GM18951 (cell line): Measurements from ENCODE around the gene OR5T2.
"Not testable (repeated sequence)": the region's sequence is repeated elsewhere in the genome, so short reads cannot be mapped to it uniquely, and the experiment has no call there.

Source experiments
- POLR2A ChIP-seq: IDR thresholded peaks from 4 replicates; pipeline ENCODE4 v1.6.1; 2011; ENCODE audit warnings: mild to moderate bottlenecking; ENCODE audit not compliant: insufficient read length, insufficient read depth; ENCODE audit errors: extremely low read depth
- in situ Hi-C: fragments of 300-500 bp; cut with MboI; formaldehyde crosslinking; loops from one replicate; pipeline ENCODE4 v1.12.0; 2022; ENCODE audit warnings: low sequenced_read_pairs, mixed read lengths, inconsistent platforms; ENCODE audit not compliant: unreplicated experiment

OR5T2 gene

GRCh38 chr11:56234155-56234554 lies at the start of gene OR5T2:
Gene OR5T2, minus strand, starts transcription at chr11:56234255. Its CDS starts 1,193 bp downstream, at chr11:56233062.
- no peak for TF ChIP-seq POLR2A
- in situ Hi-C loops: no loop called here

GRCh38 chr11:56273854-56274253 lies 39.8 kb upstream of the OR5T2 start, which contains the start of gene OR5T1:
Gene OR5T1, plus strand, starts transcription at chr11:56274154. Its CDS starts 1,485 bp downstream, at chr11:56275639.
- in situ Hi-C loops: no loop called here
- TF ChIP-seq POLR2A: no peak

- in situ Hi-C loops: no loop called here
- no peak for TF ChIP-seq POLR2A
These were observed 37.0 kb upstream of the OR5T2 start for GRCh38 chr11:56271092-56271491.

- in situ Hi-C loops: no loop called here
- no peak for TF ChIP-seq POLR2A
These were observed 17.9 kb upstream of the OR5T2 start, which contains the start of gene OR5T3 for GRCh38 chr11:56251954-56252353. Gene OR5T3, plus strand, starts transcription at chr11:56252254. Its CDS starts 0 bp downstream, at chr11:56252254.

GRCh38 chr11:56219735-56220134 lies 14.3 kb downstream of the OR5T2 start:
- in situ Hi-C loops: not testable (repeated sequence)

- TF ChIP-seq POLR2A: no peak
- in situ Hi-C loops: no loop called here
These were observed 19.5 kb downstream of the OR5T2 start for GRCh38 chr11:56214537-56214936.

- TF ChIP-seq POLR2A: no peak
These were observed 26.3 kb downstream of the OR5T2 start for GRCh38 chr11:56207790-56208189.

GRCh38 chr11:56197367-56197766 lies 36.7 kb downstream of the OR5T2 start:
- TF ChIP-seq POLR2A: no peak
- in situ Hi-C loops: no loop called here

More at GRCh38 chr11:56207790-56208189, 26.3 kb downstream of the OR5T2 start:
- in situ Hi-C loops: no loop called here

GRCh38 chr11:56196705-56197104 lies 37.4 kb downstream of the OR5T2 start:
- in situ Hi-C loops: no loop called here
- no peak for TF ChIP-seq POLR2A

GRCh38 chr11:56188602-56189001 lies 45.5 kb downstream of the OR5T2 start:
- in situ Hi-C loops: no loop called here
- TF ChIP-seq POLR2A: no peak

- TF ChIP-seq POLR2A: no peak
- in situ Hi-C loops: no loop called here
These were observed 50.6 kb downstream of the OR5T2 start for GRCh38 chr11:56183459-56183858.
